GM19438 (cell line): ENCODE measurements around the gene TIGD6.
"Not testable (repeated sequence)": the region's sequence is repeated elsewhere in the genome, so short reads cannot be mapped to it uniquely, and the experiment has no call there.

Experiments used
- ATAC-seq: cut with Tn5 transposase; IDR thresholded peaks from one replicate; pipeline ENCODE4 v1.9.1; 2021; ENCODE audit warnings: low read depth; ENCODE audit not compliant: unreplicated experiment

Gene TIGD6

GRCh38 chr5:149944666-149945065 is 55.8 kb downstream of the TIGD6 start, which contains the start of gene PDE6A:
Gene PDE6A, minus strand, starts transcription at chr5:149944793. Its CDS starts 120 bp downstream, at chr5:149944673.
- no peak for ATAC-seq

GRCh38 chr5:149943177-149943949 is 57.1 kb downstream of the TIGD6 start:
- ATAC-seq = not testable (repeated sequence)
